CD4-positive, alpha-beta T cell (primary cell): ENCODE results near the gene ZXDC. TPM values are rescaled to one million over a fixed set of nuclear protein-coding genes. Genes with fewer than 3 reads are reported as not detected.

Experiments
- ATAC-seq: fragments of 200-7000 bp; cut with Tn5 transposase; one replicate; pipeline ENCODE4 v1.10.0; 2022; ENCODE audit warnings: mild to moderate bottlenecking; ENCODE audit not compliant: poor library complexity
- CTCF ChIA-PET: fragments of 350-600 bp; sonication (Branson Sonifier 250); formaldehyde crosslinking; loops from one replicate; lab custom pipeline; 2021; ENCODE audit warnings: antibody characterized with exemption, inconsistent platforms; lab: Charles Lee
- POLR2A ChIA-PET: fragments of 350-600 bp; sonication (Branson Sonifier 250); formaldehyde crosslinking; loops from one replicate; lab custom pipeline; 2021; ENCODE audit warnings: antibody characterized with exemption, inconsistent platforms; lab: Charles Lee
- DNase-seq, 14 experiments: peaks; one replicate each; pipeline ENCODE4 v3.0.0-alpha.2; 2013 to 2020; ENCODE audit warnings: mixed read lengths in 2 of 14
- H3K27ac ChIP-seq, 2 donors: one replicate each; pipeline versions ENCODE4 v1.5.1 to v1.7.0; 2013; ENCODE audit warnings: low read length in 2 of 2, low read depth in 1 of 2, mild to moderate bottlenecking in 1 of 2
- H3K27me3 ChIP-seq, 2 experiments: 1 replicate in 1 of 2; 2 replicates in 1 of 2; pipeline versions ENCODE4 v1.6.1 to v1.7.0; 2013; ENCODE audit warnings: low read length in 2 of 2, control low read depth in 1 of 2, mild to moderate bottlenecking in 1 of 2, moderate library complexity in 1 of 2; ENCODE audit not compliant: insufficient read depth in 2 of 2, control insufficient read depth in 1 of 2
- H3K36me3 ChIP-seq: one replicate; pipeline ENCODE4 v1.6.1; 2013; ENCODE audit warnings: low read length, control low read depth; ENCODE audit not compliant: insufficient read depth
- H3K4me1 ChIP-seq: one replicate; pipeline ENCODE4 v1.6.1; 2013; ENCODE audit warnings: low read length, control low read depth; ENCODE audit not compliant: insufficient read depth
- H3K4me3 ChIP-seq: one replicate; pipeline ENCODE4 v1.5.1; 2013; ENCODE audit warnings: mild to moderate bottlenecking, low read length, moderate library complexity
- H3K9me3 ChIP-seq, 2 experiments: 1 replicate in 1 of 2; 2 replicates in 1 of 2; pipeline versions ENCODE4 v1.6.1 to v1.7.0; 2013; ENCODE audit warnings: low read length in 2 of 2, mild to moderate bottlenecking in 2 of 2, control low read depth in 1 of 2, moderate library complexity in 1 of 2; ENCODE audit not compliant: control insufficient read depth in 1 of 2, insufficient read depth in 1 of 2
- H3K27ac Mint-ChIP-seq: one replicate; pipeline ENCODE4 v1.8.0; 2020; ENCODE audit warnings: mixed read lengths
- H3K27me3 Mint-ChIP-seq: one replicate; pipeline ENCODE4 v1.8.0; 2021; ENCODE audit warnings: mixed read lengths
- H3K36me3 Mint-ChIP-seq: one replicate; pipeline ENCODE4 v1.8.0; 2021; ENCODE audit warnings: low read depth, mixed read lengths
- H3K4me1 Mint-ChIP-seq: one replicate; pipeline ENCODE4 v1.8.0; 2021; ENCODE audit warnings: low read depth, mixed read lengths
- H3K4me3 Mint-ChIP-seq: one replicate; pipeline ENCODE4 v1.8.0; 2020; ENCODE audit warnings: mild to moderate bottlenecking, mixed read lengths
- H3K9me3 Mint-ChIP-seq: one replicate; pipeline ENCODE4 v1.8.0; 2020; ENCODE audit warnings: mixed read lengths
- CTCF ChIP-seq: fragments of 200-600 bp; IDR thresholded peaks from one replicate; pipeline ENCODE4 v1.8.0; 2022; ENCODE audit warnings: antibody characterized with exemption, mild to moderate bottlenecking
- intact Hi-C, 2 experiments: fragments of 100-400 bp; cut with DNase I in 1 of 2; cut with micrococcal nuclease in 1 of 2; formaldehyde crosslinking; loops; one replicate each; pipeline versions ENCODE4 v1.15.1 to v1.9.0; 2023 to 2025; cut with DNase I, micrococcal nuclease
- total RNA-seq, 174 experiments: library from RNA in 2 of 174; stranded (reverse) in 2 of 174; gene quantifications; one replicate each; pipeline ENCODE4 v1.2.3 and lab custom pipeline; 2021 to 2026

Gene ZXDC
- total RNA-seq, 2 experiments from 2014 or later: 60.7 to 61.3 TPM

- Mint-ChIP-seq H3K27ac (no peak overlapping the region), H3K36me3 (peaks cover 30% of the 10 kb centered on the region), H3K9me3 (peaks cover 10% of the 10 kb centered on the region), H3K27me3 (no peaks in the 10 kb centered on the region), H3K4me1 (no peaks in the 10 kb centered on the region), H3K4me3 (no peak overlapping the region)
- peaks cover 9 to 18% of the 10 kb centered on the region in 2 experiments for H3K9me3 ChIP-seq
- intact Hi-C loops: no loop called here
- no peaks in the 10 kb centered on the region for H3K27me3 ChIP-seq
- no peak overlapping the region for H3K4me3 ChIP-seq
- POLR2A ChIA-PET: no interaction called here
- ATAC-seq: no peak
- CTCF ChIA-PET: no interaction called here
- peak in 1 of 14 experiments; percentile 3 for DNase-seq
- H3K4me1 ChIP-seq: no peaks in the 10 kb centered on the region
- no peak overlapping the region for H3K27ac ChIP-seq
- no peak for TF ChIP-seq CTCF
- peaks cover 3% of the 10 kb centered on the region for H3K36me3 ChIP-seq
Measured at GRCh38 chr3:126431103-126431534, 44.6 kb downstream of the ZXDC start.

GRCh38 chr3:126424751-126425150 is 50.9 kb downstream of the ZXDC start:
- Mint-ChIP-seq H3K4me1 (no peaks in the 10 kb centered on the region), H3K36me3 (peaks cover 9% of the 10 kb centered on the region), H3K27me3 (no peaks in the 10 kb centered on the region), H3K4me3 (no peak overlapping the region), H3K27ac (no peak overlapping the region), H3K9me3 (peaks cover 14% of the 10 kb centered on the region)
- Histone ChIP-seq H3K4me3 (no peak overlapping the region), H3K27me3 (no peaks in the 10 kb centered on the region), H3K36me3 (no peaks in the 10 kb centered on the region), H3K9me3 (peaks cover 8 to 17% of the 10 kb centered on the region in 2 experiments), H3K27ac (no peak overlapping the region), H3K4me1 (no peaks in the 10 kb centered on the region)
- DNase-seq (no peak), ATAC-seq (no peak)
- TF ChIP-seq CTCF: no peak
- CTCF ChIA-PET: no interaction called here
- intact Hi-C loops: no loop called here
- POLR2A ChIA-PET: no interaction called here

GRCh38 chr3:126424039-126424717 is 51.5 kb downstream of the ZXDC start:
- ATAC-seq: no peak
- intact Hi-C loops: no loop called here
- Histone ChIP-seq H3K9me3 (peaks cover 8 to 17% of the 10 kb centered on the region in 2 experiments), H3K4me3 (no peak overlapping the region), H3K27me3 (no peaks in the 10 kb centered on the region), H3K36me3 (no peaks in the 10 kb centered on the region), H3K27ac (no peak overlapping the region), H3K4me1 (no peaks in the 10 kb centered on the region)
- POLR2A ChIA-PET: no interaction called here
- TF ChIP-seq CTCF: no peak
- no peak overlapping the region for H3K27ac Mint-ChIP-seq
- peaks cover 14% of the 10 kb centered on the region for H3K9me3 Mint-ChIP-seq
- H3K4me3 Mint-ChIP-seq: no peak overlapping the region
- DNase-seq: no peak
- no peaks in the 10 kb centered on the region for H3K4me1 Mint-ChIP-seq
- H3K36me3 Mint-ChIP-seq: peaks cover 9% of the 10 kb centered on the region
- H3K27me3 Mint-ChIP-seq: no peaks in the 10 kb centered on the region
- CTCF ChIA-PET: no interaction called here
